Dendritic cell treated with granulocyte-macrophage colony-stimulating factor and Interleukin-4, amounts not matched to agents 40 ng/mL and 50 ng/mL, for 4 days (primary cell): ENCODE measurements around the gene TAOK2.
"Not testable (repeated sequence)": the region's sequence is repeated elsewhere in the genome, so short reads cannot be mapped to it uniquely, and the experiment has no call there.

Experiments used
- H3K27ac Mint-ChIP-seq: one replicate; pipeline ENCODE4 v1.8.0; 2022; ENCODE audit warnings: mild to moderate bottlenecking, mixed read lengths
- H3K27me3 Mint-ChIP-seq: one replicate; pipeline ENCODE4 v1.8.0; 2022; ENCODE audit warnings: mild to moderate bottlenecking, mixed read lengths
- H3K36me3 Mint-ChIP-seq: one replicate; pipeline ENCODE4 v1.8.0; 2022; ENCODE audit warnings: low read depth, mixed read lengths
- H3K4me1 Mint-ChIP-seq: one replicate; pipeline ENCODE4 v1.8.0; 2022; ENCODE audit warnings: low read depth, mixed read lengths
- H3K4me3 Mint-ChIP-seq: one replicate; pipeline ENCODE4 v1.8.0; 2022; ENCODE audit warnings: mild to moderate bottlenecking, moderate library complexity, mixed read lengths
- H3K9me3 Mint-ChIP-seq: one replicate; pipeline ENCODE4 v1.8.0; 2022; ENCODE audit warnings: mixed read lengths
- intact Hi-C: fragments of 100-400 bp; cut with micrococcal nuclease; formaldehyde crosslinking; loops from one replicate; pipeline ENCODE4 v1.15.0; 2022

Gene TAOK2

GRCh38 chr16:29958756-29959155 lies 14.9 kb upstream of the TAOK2 start:
- intact Hi-C loops = no loop called here
- Mint-ChIP-seq H3K9me3 (no peaks in the 10 kb centered on the region), H3K36me3 (peaks cover 14% of the 10 kb centered on the region), H3K4me1 (peaks cover 17% of the 10 kb centered on the region), H3K27ac (no peak overlapping the region), H3K4me3 (no peak overlapping the region), H3K27me3 (no peaks in the 10 kb centered on the region)

DNA sequence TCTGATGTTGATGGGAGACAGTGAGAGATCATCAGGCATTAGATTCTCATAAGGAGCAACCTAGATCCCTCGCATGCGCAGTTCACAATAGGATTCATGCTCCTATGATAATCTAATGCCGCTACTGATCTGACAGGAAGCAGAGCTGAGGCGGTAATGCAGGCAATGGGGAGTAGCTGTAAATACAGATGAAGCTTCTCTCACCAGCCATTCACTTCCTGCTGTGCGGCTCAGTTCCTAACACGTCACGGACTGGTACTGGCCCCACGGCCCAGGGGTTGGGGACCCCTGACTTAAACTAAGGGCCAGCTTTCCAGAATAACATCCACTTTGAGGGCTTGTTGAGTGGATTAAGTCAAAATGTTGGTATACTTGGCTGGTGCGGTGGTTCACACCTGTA lies 14.4 kb upstream of the TAOK2 start:
- intact Hi-C loops = no loop called here
- Mint-ChIP-seq H3K9me3 (no peaks in the 10 kb centered on the region), H3K4me3 (no peak overlapping the region), H3K36me3 (peaks cover 19% of the 10 kb centered on the region), H3K27ac (no peak overlapping the region), H3K4me1 (peaks cover 17% of the 10 kb centered on the region), H3K27me3 (no peaks in the 10 kb centered on the region)

DNA sequence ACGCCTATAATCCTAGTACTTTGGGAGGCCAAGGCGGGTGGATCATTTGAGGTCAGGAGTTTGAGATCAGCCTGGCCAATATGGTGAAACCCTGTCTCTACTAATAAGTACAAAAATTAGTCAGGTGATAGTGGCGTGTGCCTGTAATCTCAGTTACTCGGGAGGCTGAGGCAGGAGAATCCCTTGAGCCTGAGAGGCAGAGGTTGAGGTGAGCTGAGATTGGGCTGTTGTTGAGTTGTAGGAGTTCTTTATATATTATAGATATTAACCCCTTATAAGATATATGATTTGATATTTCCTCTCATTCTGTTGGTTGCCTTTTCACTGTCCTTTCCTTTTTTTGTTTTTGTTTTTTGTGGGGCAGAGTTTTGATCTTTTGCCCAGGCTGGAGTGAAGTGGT lies 13.8 kb upstream of the TAOK2 start:
- intact Hi-C loops = loop anchor here (5.0 kb wide), 1 partner anchor 58 kb away; the partner anchor contains the start of gene ASPHD1
- Mint-ChIP-seq H3K4me1 (peaks cover 17% of the 10 kb centered on the region), H3K36me3 (peaks cover 25% of the 10 kb centered on the region)
- not testable (repeated sequence) for H3K9me3 Mint-ChIP-seq, H3K27ac Mint-ChIP-seq, H3K27me3 Mint-ChIP-seq, H3K4me3 Mint-ChIP-seq

DNA sequence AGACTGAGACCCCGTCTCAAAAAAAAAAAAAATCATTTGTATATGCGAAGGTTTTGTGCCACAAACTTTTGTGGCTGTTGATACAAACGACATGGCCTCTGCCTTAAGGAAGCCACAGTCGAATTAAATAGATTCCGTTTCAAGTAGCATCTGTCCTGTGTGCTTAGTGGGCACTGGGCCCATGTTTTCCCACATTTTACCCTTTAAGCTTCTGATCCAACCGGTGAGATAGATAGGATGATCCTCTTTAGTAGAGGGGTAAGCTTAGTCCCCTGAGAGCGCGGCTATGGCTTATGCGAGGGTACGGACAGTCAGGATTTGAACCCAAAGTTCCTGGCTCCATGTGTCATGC lies 12.6 kb upstream of the TAOK2 start:
- Mint-ChIP-seq H3K27ac (peak overlapping the region; percentile 96), H3K4me1 (peaks cover 17% of the 10 kb centered on the region), H3K9me3 (no peaks in the 10 kb centered on the region), H3K4me3 (peak overlapping the region; percentile 76), H3K36me3 (peaks cover 36% of the 10 kb centered on the region), H3K27me3 (no peaks in the 10 kb centered on the region)
- intact Hi-C loops = loop anchor here (1.0 to 5.0 kb wide), 2 partner anchors 59 to 98 kb away; partner anchors contain the start of genes ASPHD1 and CDIPT

DNA sequence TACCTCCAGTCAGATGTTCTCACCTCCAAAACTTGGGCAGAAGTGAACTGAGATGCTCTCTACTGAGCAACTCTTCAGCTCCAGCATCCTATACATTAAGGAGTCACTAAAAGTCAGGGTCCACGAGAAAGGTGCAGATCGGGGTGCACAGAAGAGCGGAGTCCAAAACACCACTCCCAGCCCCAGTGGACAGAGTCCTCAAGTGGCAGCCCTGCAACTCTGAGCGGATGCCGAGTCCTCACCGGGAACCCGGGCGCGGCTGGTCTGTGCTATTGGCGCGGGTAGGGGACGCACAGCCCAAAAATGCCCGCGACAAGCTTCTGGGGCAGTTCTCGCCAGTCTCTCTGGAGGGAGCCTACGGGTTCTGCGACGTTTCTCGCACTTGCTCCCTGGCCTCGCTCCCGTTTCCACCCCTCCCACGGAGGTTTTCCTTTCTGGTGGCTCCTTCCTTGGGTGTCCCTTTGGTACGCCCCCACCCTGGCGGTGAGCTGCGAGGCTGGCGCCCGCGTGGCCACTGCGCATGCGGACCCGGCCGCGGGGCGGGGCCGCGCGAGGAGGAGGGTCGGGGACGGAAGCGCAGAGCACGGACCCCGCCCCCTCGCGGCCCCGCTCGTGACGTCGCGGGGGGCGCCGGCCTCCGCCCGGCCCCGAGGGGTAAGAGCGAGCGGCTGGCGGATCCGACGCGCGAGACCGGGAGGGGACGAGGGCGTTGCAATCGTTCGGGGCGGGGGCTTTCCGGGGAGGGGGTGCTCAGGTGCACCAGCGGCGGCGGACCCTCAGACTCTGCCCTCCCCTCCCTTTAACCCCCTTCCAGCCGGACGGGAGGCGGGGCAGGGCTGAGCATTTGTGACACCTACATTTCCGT lies 12.0 kb upstream of the TAOK2 start, which contains the start of gene TMEM219:
Gene TMEM219, plus strand, starts transcription at position 601 of the 865 bp plus-strand sequence. CDS start 1,065 bp downstream, outside the sequence.
- Mint-ChIP-seq H3K36me3 (peaks cover 41% of the 10 kb centered on the region), H3K4me3 (peak within 1 kb of the TSS; percentile 76), H3K27ac (peak within 1 kb of the TSS; percentile 96), H3K27me3 (no peaks in the 10 kb centered on the region), H3K4me1 (peaks cover 17% of the 10 kb centered on the region), H3K9me3 (no peaks in the 10 kb centered on the region)
- intact Hi-C loops = loop anchor here (1.0 to 5.0 kb wide), 2 partner anchors 59 to 98 kb away; partner anchors contain the start of genes ASPHD1 and CDIPT

- Mint-ChIP-seq H3K9me3 (no peaks in the 10 kb centered on the region), H3K4me1 (peaks cover 17% of the 10 kb centered on the region), H3K27me3 (no peaks in the 10 kb centered on the region), H3K27ac (peak overlapping the region; percentile 96), H3K4me3 (peak overlapping the region; percentile 76), H3K36me3 (peaks cover 45% of the 10 kb centered on the region)
- intact Hi-C loops = loop anchor here (5.0 kb wide), 1 partner anchor 60 kb away; the partner anchor contains the start of gene ASPHD1
Measured at GRCh38 chr16:29962344-29962994, 11.2 kb upstream of the TAOK2 start.

GRCh38 chr16:29963021-29963743 lies 10.5 kb upstream of the TAOK2 start:
- intact Hi-C loops = loop anchor here (5.0 kb wide), 1 partner anchor 61 kb away; the partner anchor contains the start of gene ASPHD1
- peaks cover 52% of the 10 kb centered on the region for H3K36me3 Mint-ChIP-seq
- H3K27ac Mint-ChIP-seq = peak overlapping the region; percentile 96

GRCh38 chr16:29968205-29968604 lies 5.5 kb upstream of the TAOK2 start:
- no peaks in the 10 kb centered on the region for H3K9me3 Mint-ChIP-seq
- intact Hi-C loops = no loop called here
- no peaks in the 10 kb centered on the region for H3K27me3 Mint-ChIP-seq
- peaks cover 93% of the 10 kb centered on the region for H3K36me3 Mint-ChIP-seq
- no peak overlapping the region for H3K4me3 Mint-ChIP-seq
- H3K27ac Mint-ChIP-seq = no peak overlapping the region
- H3K4me1 Mint-ChIP-seq = peaks cover 20% of the 10 kb centered on the region

More at GRCh38 chr16:29963021-29963743, 10.5 kb upstream of the TAOK2 start:
- Mint-ChIP-seq H3K4me3 (peak overlapping the region; percentile 76), H3K27me3 (no peaks in the 10 kb centered on the region), H3K4me1 (peaks cover 17% of the 10 kb centered on the region), H3K9me3 (no peaks in the 10 kb centered on the region)

DNA sequence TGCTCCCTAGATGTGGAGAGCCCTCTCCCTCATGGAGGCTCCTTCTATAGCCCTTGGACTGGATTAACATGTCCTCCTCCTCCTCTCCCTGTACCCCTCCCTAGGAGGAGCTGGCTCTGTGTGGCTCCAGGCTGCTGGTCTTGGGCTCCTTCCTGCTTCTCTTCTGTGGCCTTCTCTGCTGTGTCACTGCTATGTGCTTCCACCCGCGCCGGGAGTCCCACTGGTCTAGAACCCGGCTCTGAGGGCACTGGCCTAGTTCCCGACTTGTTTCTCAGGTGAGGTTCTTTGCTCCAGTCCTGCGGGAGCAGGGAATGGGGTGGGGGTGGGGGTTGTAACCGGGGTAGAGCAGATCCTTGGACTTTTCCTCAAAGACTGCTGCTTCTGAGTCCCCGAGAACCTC lies 2.4 kb upstream of the TAOK2 start:
- H3K4me3 Mint-ChIP-seq = no peak overlapping the region
- H3K27ac Mint-ChIP-seq = peak overlapping the region; percentile 14
- H3K27me3 Mint-ChIP-seq = no peaks in the 10 kb centered on the region
- no peaks in the 10 kb centered on the region for H3K9me3 Mint-ChIP-seq
- peaks cover 40% of the 10 kb centered on the region for H3K4me1 Mint-ChIP-seq
- peaks cover 81% of the 10 kb centered on the region for H3K36me3 Mint-ChIP-seq
- intact Hi-C loops = loop anchor here (10.0 kb wide), 1 partner anchor 157 kb away; the partner anchor contains the start of genes PAGR1 and PRRT2

GRCh38 chr16:29972500-29972899 lies 1.2 kb upstream of the TAOK2 start:
- no peak overlapping the region for H3K4me3 Mint-ChIP-seq
- peaks cover 78% of the 10 kb centered on the region for H3K36me3 Mint-ChIP-seq
- H3K9me3 Mint-ChIP-seq = no peaks in the 10 kb centered on the region
- H3K4me1 Mint-ChIP-seq = peaks cover 52% of the 10 kb centered on the region
- intact Hi-C loops = loop anchor here (10.0 kb wide), 1 partner anchor 158 kb away; the partner anchor contains the start of genes PAGR1 and PRRT2
- no peaks in the 10 kb centered on the region for H3K27me3 Mint-ChIP-seq
- peak overlapping the region; percentile 88 for H3K27ac Mint-ChIP-seq

DNA sequence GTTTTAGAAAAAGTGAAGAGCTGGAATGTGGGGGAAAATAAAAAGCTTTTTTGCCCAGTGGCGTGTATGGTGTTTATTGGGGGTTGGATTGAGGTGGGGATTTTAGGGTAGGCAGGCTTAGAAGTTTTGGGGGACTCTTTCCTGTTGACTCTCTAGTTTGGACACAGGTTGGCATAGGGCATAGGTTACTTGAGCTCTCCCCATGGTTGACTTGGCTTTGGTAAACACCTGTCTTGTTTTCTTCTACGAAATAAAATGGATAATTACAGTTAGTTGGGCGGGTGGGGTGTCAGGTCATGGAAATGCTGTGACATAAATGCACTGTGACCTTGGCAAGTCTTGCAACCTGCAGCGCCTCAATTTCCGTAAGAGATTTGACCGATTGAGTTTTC lies 680 bp upstream of the TAOK2 start:
- H3K4me1 Mint-ChIP-seq = peaks cover 57% of the 10 kb centered on the region
- intact Hi-C loops = loop anchor here (1.0 to 10.0 kb wide), 3 partner anchors 23 to 158 kb away; partner anchors contain the start of genes CDIPT, INO80E, PAGR1 and PRRT2
- no peaks in the 10 kb centered on the region for H3K27me3 Mint-ChIP-seq
- no peaks in the 10 kb centered on the region for H3K9me3 Mint-ChIP-seq
- no peak overlapping the region for H3K4me3 Mint-ChIP-seq
- H3K27ac Mint-ChIP-seq = peak overlapping the region; percentile 88
- H3K36me3 Mint-ChIP-seq = peaks cover 78% of the 10 kb centered on the region

- H3K27me3 Mint-ChIP-seq = no peaks in the 10 kb centered on the region
- peaks cover 63% of the 10 kb centered on the region for H3K4me1 Mint-ChIP-seq
- peak overlapping the region; percentile 90 for H3K4me3 Mint-ChIP-seq
- H3K27ac Mint-ChIP-seq = peak overlapping the region; percentile 88
- peaks cover 78% of the 10 kb centered on the region for H3K36me3 Mint-ChIP-seq
- intact Hi-C loops = loop anchor here (10.0 kb wide), 1 partner anchor 160 kb away; the partner anchor contains the start of genes PAGR1 and PRRT2
- no peaks in the 10 kb centered on the region for H3K9me3 Mint-ChIP-seq
Measured at GRCh38 chr16:29974291-29975133, 844 bp downstream of the TAOK2 start.
